DND-41 (cell line): ENCODE results near the gene RPS25.

Experiments
- ATAC-seq: fragments of 200-7000 bp; cut with Tn5 transposase; 3 replicates; pipeline ENCODE4 v1.9.1; 2021; ENCODE audit warnings: low read depth; ENCODE audit not compliant: insufficient read depth
- DNase-seq: peaks from one replicate; pipeline ENCODE4 v3.0.0-alpha.2; 2020
- H2AFZ ChIP-seq: 2 replicates; pipeline ENCODE4 v1.6.0; 2012; ENCODE audit warnings: low read depth, low read length
- H3K27ac ChIP-seq: 2 replicates; pipeline ENCODE4 v1.5.1; 2012; ENCODE audit warnings: low read length, inconsistent platforms
- H3K27me3 ChIP-seq: fragments of 200-600 bp; sonication (generic); 2 replicates; pipeline ENCODE4 v1.6.0; 2012; ENCODE audit warnings: low read length, mild to moderate bottlenecking, inconsistent platforms; ENCODE audit not compliant: insufficient read depth, poor library complexity
- H3K36me3 ChIP-seq: 2 replicates; pipeline ENCODE4 v1.5.1; 2012; ENCODE audit warnings: low read length, inconsistent platforms; ENCODE audit not compliant: insufficient read depth
- H3K4me1 ChIP-seq: 2 replicates; pipeline ENCODE4 v1.5.1; 2012; ENCODE audit warnings: mild to moderate bottlenecking, low read length; ENCODE audit not compliant: insufficient read depth
- H3K4me2 ChIP-seq: 2 replicates; pipeline ENCODE4 v1.6.0; 2012; ENCODE audit warnings: mild to moderate bottlenecking, moderate library complexity, low read length, inconsistent platforms; ENCODE audit not compliant: insufficient read depth
- H3K4me3 ChIP-seq, 2 experiments: fragments of 200-600 bp in 1 of 2; shearing (Covaris generic) in 1 of 2; 2 replicates each; pipeline ENCODE4 v1.5.1; 2012 to 2016; ENCODE audit warnings: inconsistent platforms in 2 of 2, low read length in 2 of 2, mild to moderate bottlenecking in 2 of 2, low read depth in 1 of 2, moderate library complexity in 1 of 2
- H3K79me2 ChIP-seq: 2 replicates; pipeline ENCODE4 v1.6.0; 2012; ENCODE audit warnings: low read length, inconsistent platforms; ENCODE audit not compliant: insufficient read depth
- H3K9ac ChIP-seq: 2 replicates; pipeline ENCODE4 v1.6.0; 2012; ENCODE audit warnings: low read depth, mild to moderate bottlenecking, inconsistent platforms, low read length, moderate library complexity
- H3K9me3 ChIP-seq: 2 replicates; pipeline ENCODE4 v1.5.1; 2012; ENCODE audit warnings: low read length, moderate library complexity, mild to moderate bottlenecking, inconsistent platforms; ENCODE audit not compliant: insufficient read depth, severe bottlenecking
- H4K20me1 ChIP-seq: 2 replicates; pipeline ENCODE4 v1.6.0; 2012; ENCODE audit warnings: low read length; ENCODE audit not compliant: insufficient read depth
- EZH2 ChIP-seq: IDR thresholded peaks from 3 replicates; pipeline ENCODE4 v1.6.1; 2012; ENCODE audit warnings: borderline replicate concordance, low read depth, mild to moderate bottlenecking, moderate library complexity, low read length, inconsistent platforms; ENCODE audit not compliant: severe bottlenecking
- TF ChIP-seq, protein P1 (sequence below): IDR thresholded peaks from 2 replicates; pipeline ENCODE4 v1.5.1; 2012; ENCODE audit warnings: borderline replicate concordance, low read length, moderate library complexity, mild to moderate bottlenecking; ENCODE audit not compliant: poor library complexity, severe bottlenecking; ENCODE audit errors: extremely low read depth

The RPS25 gene

DNA sequence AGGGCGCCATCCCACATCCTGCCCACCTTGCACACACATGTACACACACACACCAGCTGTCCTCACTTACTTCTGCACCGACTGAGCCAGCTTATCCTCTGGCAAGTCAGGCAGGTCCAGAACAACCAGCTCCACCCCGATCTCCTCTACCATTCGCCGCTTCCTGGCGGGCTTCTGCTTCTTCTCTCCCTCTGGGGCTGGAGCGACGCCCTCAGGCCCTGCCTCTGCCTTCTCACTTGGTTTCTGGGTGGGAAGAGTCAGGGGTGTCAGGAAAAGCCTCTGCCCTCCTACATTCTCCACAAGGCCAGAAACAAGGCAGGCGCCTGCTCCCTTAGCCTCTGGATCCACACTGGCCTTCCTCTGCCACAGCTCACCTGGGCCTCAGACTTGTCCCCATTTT, 30.5 kb upstream of the RPS25 start:
- no peak for TF ChIP-seq EZH2
- TF ChIP-seq, protein P1, sequence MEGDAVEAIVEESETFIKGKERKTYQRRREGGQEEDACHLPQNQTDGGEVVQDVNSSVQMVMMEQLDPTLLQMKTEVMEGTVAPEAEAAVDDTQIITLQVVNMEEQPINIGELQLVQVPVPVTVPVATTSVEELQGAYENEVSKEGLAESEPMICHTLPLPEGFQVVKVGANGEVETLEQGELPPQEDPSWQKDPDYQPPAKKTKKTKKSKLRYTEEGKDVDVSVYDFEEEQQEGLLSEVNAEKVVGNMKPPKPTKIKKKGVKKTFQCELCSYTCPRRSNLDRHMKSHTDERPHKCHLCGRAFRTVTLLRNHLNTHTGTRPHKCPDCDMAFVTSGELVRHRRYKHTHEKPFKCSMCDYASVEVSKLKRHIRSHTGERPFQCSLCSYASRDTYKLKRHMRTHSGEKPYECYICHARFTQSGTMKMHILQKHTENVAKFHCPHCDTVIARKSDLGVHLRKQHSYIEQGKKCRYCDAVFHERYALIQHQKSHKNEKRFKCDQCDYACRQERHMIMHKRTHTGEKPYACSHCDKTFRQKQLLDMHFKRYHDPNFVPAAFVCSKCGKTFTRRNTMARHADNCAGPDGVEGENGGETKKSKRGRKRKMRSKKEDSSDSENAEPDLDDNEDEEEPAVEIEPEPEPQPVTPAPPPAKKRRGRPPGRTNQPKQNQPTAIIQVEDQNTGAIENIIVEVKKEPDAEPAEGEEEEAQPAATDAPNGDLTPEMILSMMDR: no peak
- H3K27ac ChIP-seq: no peak overlapping the region

DNA sequence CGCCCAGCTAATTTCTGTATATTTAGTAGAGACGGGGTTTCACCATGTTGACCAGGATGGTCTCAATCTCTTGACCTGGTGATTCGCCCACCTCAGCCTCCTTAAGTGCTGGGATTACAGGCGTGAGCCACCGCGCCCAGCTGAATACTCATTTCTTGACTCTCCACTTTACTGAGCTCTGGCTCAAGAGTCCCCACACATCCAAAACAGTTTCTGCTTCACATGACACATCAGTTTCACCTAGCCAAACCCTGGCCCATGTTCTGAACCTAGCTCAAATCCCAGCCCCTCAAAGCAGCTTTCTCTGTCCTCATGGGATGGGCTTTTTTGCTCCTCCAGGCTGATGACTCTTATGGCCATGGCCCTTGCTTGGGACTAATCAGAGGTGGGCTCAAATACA, 29.1 kb upstream of the RPS25 start:
- Histone ChIP-seq H3K27ac (no peak overlapping the region), H4K20me1 (0 out of 2 replicates have a peak, but pooled peaks cover under 1% of the 10 kb centered on the region), H3K9ac (no peak overlapping the region), H3K27me3 (no peaks in the 10 kb centered on the region), H3K79me2 (no peaks in the 10 kb centered on the region), H3K9me3 (no peaks in the 10 kb centered on the region), H2AFZ (no peak overlapping the region), H3K4me1 (no peaks in the 10 kb centered on the region), H3K36me3 (peaks cover 77% of the 10 kb centered on the region), H3K4me3 (no peak overlapping the region), H3K4me2 (no peak overlapping the region)
- ATAC-seq: no peak
- TF ChIP-seq, protein P1: no peak
- no peak for TF ChIP-seq EZH2
- DNase-seq: no peak

More for the DNA sequence above, 30.5 kb upstream of the RPS25 start:
- DNase-seq (no peak), ATAC-seq (peak; percentile 45; the same call in 2 of the 3 replicates)
- Histone ChIP-seq H3K36me3 (peaks cover 91% of the 10 kb centered on the region), H3K9ac (no peak overlapping the region), H3K4me1 (no peaks in the 10 kb centered on the region), H3K4me2 (no peak overlapping the region), H3K9me3 (no peaks in the 10 kb centered on the region), H3K4me3 (no peak overlapping the region), H2AFZ (no peak overlapping the region), H3K79me2 (peaks cover 5% of the 10 kb centered on the region; the same call in 1 of the 2 replicates), H3K27me3 (no peaks in the 10 kb centered on the region), H4K20me1 (0 out of 2 replicates have a peak, but pooled peaks cover 3% of the 10 kb centered on the region)

DNA sequence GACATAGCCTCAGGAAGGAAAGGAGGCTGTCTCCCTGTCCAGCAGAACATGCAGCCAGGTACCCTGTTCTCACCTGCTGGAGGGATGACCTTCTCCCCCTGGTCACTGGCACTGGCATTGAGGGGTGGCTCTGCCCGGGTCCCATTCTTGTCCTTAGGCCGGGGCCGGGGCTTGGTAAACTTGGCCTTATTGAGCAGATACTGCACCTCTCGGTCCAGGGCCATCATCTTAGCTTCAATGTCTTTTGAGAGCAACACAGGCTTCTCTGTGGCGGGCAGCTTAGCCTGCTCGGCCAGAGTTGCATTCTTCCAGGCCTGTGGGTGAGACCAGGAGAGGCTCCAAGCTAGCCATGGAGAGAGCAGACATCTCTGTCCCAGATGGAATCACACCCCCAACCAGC, 28.3 kb upstream of the RPS25 start:
- no peak overlapping the region for H3K27ac ChIP-seq
- no peak overlapping the region for H3K9ac ChIP-seq
- no peaks in the 10 kb centered on the region for H3K4me1 ChIP-seq
- no peaks in the 10 kb centered on the region for H3K27me3 ChIP-seq
- no peak overlapping the region for H2AFZ ChIP-seq
- ATAC-seq (no peak), DNase-seq (no peak)
- H3K4me2 ChIP-seq: no peak overlapping the region
- H3K36me3 ChIP-seq: peaks cover 69% of the 10 kb centered on the region
- H3K4me3 ChIP-seq: no peak overlapping the region
- no peaks in the 10 kb centered on the region for H4K20me1 ChIP-seq
- H3K9me3 ChIP-seq: no peaks in the 10 kb centered on the region
- TF ChIP-seq, protein P1: no peak
- no peak for TF ChIP-seq EZH2
- no peaks in the 10 kb centered on the region for H3K79me2 ChIP-seq

DNA sequence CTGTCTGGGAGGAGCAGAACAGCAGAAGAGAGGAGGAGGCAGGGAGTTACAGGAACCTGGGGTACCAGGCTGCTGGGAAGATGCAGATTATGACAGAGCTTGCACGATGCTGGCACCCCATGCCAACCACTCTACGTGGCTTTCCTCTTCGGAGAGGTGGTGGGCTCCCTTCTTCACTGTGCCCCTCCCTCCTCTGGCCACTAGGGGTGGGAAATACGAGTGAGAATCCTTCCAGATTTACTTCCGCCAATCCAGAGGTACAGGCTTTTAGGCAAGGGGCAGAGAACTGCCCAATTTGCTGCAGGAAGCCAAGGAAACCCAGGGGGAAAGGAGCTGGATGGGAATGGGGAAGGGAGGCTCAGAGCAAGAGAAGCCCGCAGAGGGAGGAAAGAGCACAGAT, 26.6 kb upstream of the RPS25 start:
- no peak for TF ChIP-seq EZH2
- TF ChIP-seq, protein P1: peak; percentile 56
- Histone ChIP-seq H3K27ac (no peak overlapping the region), H3K4me3 (no peak overlapping the region), H3K36me3 (peaks cover 52% of the 10 kb centered on the region), H3K27me3 (no peaks in the 10 kb centered on the region), H3K4me1 (no peaks in the 10 kb centered on the region), H3K9ac (no peak overlapping the region), H2AFZ (no peak overlapping the region), H4K20me1 (no peaks in the 10 kb centered on the region), H3K4me2 (no peak overlapping the region), H3K79me2 (no peaks in the 10 kb centered on the region), H3K9me3 (no peaks in the 10 kb centered on the region)
- ATAC-seq: peak; percentile 37; the same call in 1 of the 3 replicates
- no peak for DNase-seq
